A673 (cell line): ENCODE data around the gene ADAMTS2. TPM values are rescaled to one million over a fixed set of nuclear protein-coding genes. Genes with fewer than 3 reads are reported as not detected.

Experiments
- BruUV-seq: library from RNA; stranded (reverse); fragments of 400-500 nt; replicated peaks from 2 replicates; lab custom pipeline; 2021; lab: Mats Ljungman, UMichigan
- CTCF ChIA-PET: fragments of 300-600 bp; sonication (Branson Sonifier 250); formaldehyde crosslinking; loops from one replicate; lab custom pipeline; 2022; ENCODE audit warnings: antibody characterized with exemption; lab: Charles Lee
- POLR2A ChIA-PET: fragments of 300-600 bp; sonication (Branson Sonifier 250); formaldehyde crosslinking; loops from one replicate; lab custom pipeline; 2022; ENCODE audit warnings: antibody characterized with exemption; ENCODE audit not compliant: low non-redundant PET; lab: Charles Lee
- DNase-seq: peaks from one replicate; pipeline ENCODE4 v3.0.0-alpha.2; 2015; ENCODE audit warnings: low spot score
- H3K27ac ChIP-seq: fragments of 200-600 bp; sonication (generic); 2 replicates; pipeline ENCODE4 v1.5.1; 2016; ENCODE audit warnings: mixed run types, low read depth, mild to moderate bottlenecking, mixed read lengths, antibody characterized with exemption, low read length; ENCODE audit not compliant: poor library complexity, severe bottlenecking
- H3K27me3 ChIP-seq: fragments of 200-600 bp; sonication (generic); replicated peaks from 2 replicates; pipeline ENCODE4 v1.6.1; 2017; ENCODE audit warnings: mixed run types, low read depth, mild to moderate bottlenecking, mixed read lengths, antibody characterized with exemption, low read length; ENCODE audit not compliant: insufficient read depth, poor library complexity
- H3K36me3 ChIP-seq: fragments of 200-600 bp; sonication (generic); 2 replicates; pipeline ENCODE4 v1.6.1; 2016; ENCODE audit warnings: mixed run types, mild to moderate bottlenecking, mixed read lengths, antibody characterized with exemption, low read length; ENCODE audit not compliant: insufficient read depth, poor library complexity, severe bottlenecking
- H3K4me1 ChIP-seq: fragments of 200-600 bp; sonication (generic); 2 replicates; pipeline ENCODE4 v1.6.1; 2017; ENCODE audit warnings: mixed run types, mild to moderate bottlenecking, mixed read lengths, antibody characterized with exemption, low read length; ENCODE audit not compliant: insufficient read depth, poor library complexity, severe bottlenecking
- H3K4me3 ChIP-seq: fragments of 200-600 bp; sonication (generic); 2 replicates; pipeline ENCODE4 v1.5.1; 2016; ENCODE audit warnings: low read depth, mixed run types, mild to moderate bottlenecking, mixed read lengths, low read length; ENCODE audit not compliant: poor library complexity, severe bottlenecking
- H3K9me3 ChIP-seq: fragments of 200-600 bp; sonication (generic); 2 replicates; pipeline ENCODE4 v1.6.1; 2016; ENCODE audit warnings: mixed run types, low read depth, mild to moderate bottlenecking, mixed read lengths, antibody characterized with exemption, low read length; ENCODE audit not compliant: poor library complexity, severe bottlenecking
- CTCF ChIP-seq: fragments of 300-800, 200-600 bp; sonication (generic); conservative IDR thresholded peaks from 2 replicates; pipeline ENCODE4 v1.5.1; 2017; ENCODE audit warnings: low read depth, mild to moderate bottlenecking, antibody characterized with exemption, low read length, moderate library complexity, mixed read lengths
- EZH2 ChIP-seq: fragments of 200-600 bp; sonication (generic); IDR thresholded peaks from 2 replicates; pipeline ENCODE4 v1.6.1; 2017; ENCODE audit warnings: borderline replicate concordance, low read depth, mild to moderate bottlenecking, mixed read lengths, antibody characterized with exemption, low read length; ENCODE audit not compliant: poor library complexity, severe bottlenecking
- intact Hi-C: fragments of 100-400 bp; cut with micrococcal nuclease; formaldehyde crosslinking; loops from one replicate; pipeline ENCODE4 v1.10.0; 2022; ENCODE audit not compliant: unreplicated experiment
- total RNA-seq: library from RNA; stranded (reverse); gene quantifications from 2 replicates; pipeline ENCODE4 v1.2.3, GENCODE V29; 2021

The ADAMTS2 gene
- total RNA-seq, 1 experiment from 2014 or later = 0.39 TPM

GRCh38 chr5:179154346-179154990, 190.8 kb downstream of the ADAMTS2 start:
- ChIA-PET CTCF (no interaction called here), POLR2A (no interaction called here)
- Histone ChIP-seq H3K4me3 (no peak overlapping the region), H3K27ac (no peak overlapping the region), H3K4me1 (no peaks in the 10 kb centered on the region), H3K36me3 (no peaks in the 10 kb centered on the region), H3K27me3 (no peaks in the 10 kb centered on the region), H3K9me3 (no peaks in the 10 kb centered on the region)
- intact Hi-C loops = no loop called here
- no peak for DNase-seq
- BruUV-seq = no TSS peak
- TF ChIP-seq CTCF = no peak
- TF ChIP-seq EZH2 = no peak

- intact Hi-C loops = no loop called here
- ChIA-PET POLR2A (no interaction called here), CTCF (no interaction called here)
- Histone ChIP-seq H3K27me3 (no peaks in the 10 kb centered on the region), H3K27ac (no peak overlapping the region), H3K4me3 (no peak overlapping the region), H3K36me3 (no peaks in the 10 kb centered on the region), H3K4me1 (no peaks in the 10 kb centered on the region), H3K9me3 (no peaks in the 10 kb centered on the region)
- no TSS peak for BruUV-seq
- no peak for DNase-seq
- TF ChIP-seq EZH2 = no peak
- TF ChIP-seq CTCF = no peak
Measured at GRCh38 chr5:179153921-179154345, 191.3 kb downstream of the ADAMTS2 start.

GRCh38 chr5:179153341-179153901, 191.8 kb downstream of the ADAMTS2 start:
- H3K27ac ChIP-seq = no peak overlapping the region
- H3K9me3 ChIP-seq = no peaks in the 10 kb centered on the region
- DNase-seq = no peak
- TF ChIP-seq EZH2 (no peak), CTCF (no peak)
- H3K4me1 ChIP-seq = no peaks in the 10 kb centered on the region
- ChIA-PET CTCF (no interaction called here), POLR2A (no interaction called here)
- no peaks in the 10 kb centered on the region for H3K36me3 ChIP-seq
- BruUV-seq = no TSS peak
- intact Hi-C loops = no loop called here
- H3K4me3 ChIP-seq = no peak overlapping the region
- no peaks in the 10 kb centered on the region for H3K27me3 ChIP-seq
